Measurements from ENCODE around the gene SCARF1. TPM values are rescaled to one million over a fixed set of nuclear protein-coding genes. Genes with fewer than 3 reads are reported as not detected.
A peak's percentile ranks its signal among the peaks of the same experiment; 100 is the strongest.

Gene SCARF1
- total RNA-seq, 1 donor from 2014 or later, result 80.7 TPM

GRCh38 chr17:1648173-1648962 lies 2.8 kb upstream of the SCARF1 start:
- peak in 1 of 2 donors; percentile 30 for DNase-seq (ENCODE audit: low read depth in 2 of 2)

GRCh38 chr17:1647802-1648171 lies 2.3 kb upstream of the SCARF1 start:
- no peak for DNase-seq (ENCODE audit: low read depth in 2 of 2)

GRCh38 chr17:1646199-1646875 lies 805 bp upstream of the SCARF1 start:
- no peak for DNase-seq (ENCODE audit: low read depth in 2 of 2)

GRCh38 chr17:1644493-1645206 lies 882 bp downstream of the SCARF1 start:
- DNase-seq (ENCODE audit: low read depth in 2 of 2), result peak in 1 of 2 donors; percentile 81

GRCh38 chr17:1643999-1644492 lies 1.5 kb downstream of the SCARF1 start:
- peak in 1 of 2 donors; percentile 42 for DNase-seq (ENCODE audit: low read depth in 2 of 2)

GRCh38 chr17:1643293-1643998 lies 2.1 kb downstream of the SCARF1 start:
- peak in 1 of 2 donors; percentile 32 for DNase-seq (ENCODE audit: low read depth in 2 of 2)

GRCh38 chr17:1641065-1641403 lies 4.5 kb downstream of the SCARF1 start:
- no peak for DNase-seq (ENCODE audit: low read depth in 2 of 2)

GRCh38 chr17:1640329-1641064 lies 5.0 kb downstream of the SCARF1 start:
- DNase-seq (ENCODE audit: low read depth in 2 of 2), result no peak

- no peak for DNase-seq (ENCODE audit: low read depth in 2 of 2)
Observed at GRCh38 chr17:1639549-1640180, 5.9 kb downstream of the SCARF1 start.

GRCh38 chr17:1638624-1639300 lies 6.8 kb downstream of the SCARF1 start:
- no peak for DNase-seq (ENCODE audit: low read depth in 2 of 2)

GRCh38 chr17:1638171-1638590 lies 7.4 kb downstream of the SCARF1 start:
- no peak for DNase-seq (ENCODE audit: low read depth in 2 of 2)

GRCh38 chr17:1636732-1637285 lies 8.7 kb downstream of the SCARF1 start:
- DNase-seq (ENCODE audit: low read depth in 2 of 2), result no peak

GRCh38 chr17:1635675-1636465 lies 9.7 kb downstream of the SCARF1 start:
- DNase-seq (ENCODE audit: low read depth in 2 of 2), result no peak

GRCh38 chr17:1634841-1635650 lies 10.5 kb downstream of the SCARF1 start:
- no peak for DNase-seq (ENCODE audit: low read depth in 2 of 2)

GRCh38 chr17:1630662-1631061 lies 14.9 kb downstream of the SCARF1 start:
- DNase-seq (ENCODE audit: low read depth in 2 of 2), result no peak

- peak in 1 of 2 donors; percentile 70 for DNase-seq (ENCODE audit: low read depth in 2 of 2)
Observed at GRCh38 chr17:1629504-1630310, 15.8 kb downstream of the SCARF1 start.

Data from dermis microvascular lymphatic vessel endothelial cell (primary cell).